HepG2 (cell line): ENCODE data around the gene COBL. TPM values are rescaled to one million over a fixed set of nuclear protein-coding genes. Genes with fewer than 3 reads are reported as not detected.

Experiments
- AKAP8 ChIP-seq: sonication (generic); formaldehyde crosslinking; IDR thresholded peaks from 2 replicates; pipeline ENCODE4 v1.5.1; 2020; ENCODE audit warnings: mild to moderate bottlenecking, missing genetic modification reagents
- CCAR2 ChIP-seq: fragments of 200-400 bp; formaldehyde crosslinking; optimal IDR thresholded peaks from 2 replicates; pipeline ENCODE3; 2018; ENCODE audit warnings: low read depth, mild to moderate bottlenecking, low read length, moderate library complexity
- GABPB1 ChIP-seq: IDR thresholded peaks from 2 replicates; pipeline ENCODE4 v1.6.1; 2016; ENCODE audit warnings: mild to moderate bottlenecking, missing genetic modification reagents, moderate library complexity, missing compliant biosample characterization
- JUNB ChIP-seq: sonication (generic); formaldehyde crosslinking; IDR thresholded peaks from 2 replicates; pipeline ENCODE4 v1.8.0; 2022; ENCODE audit warnings: missing genetic modification reagents, mild to moderate bottlenecking, borderline replicate concordance
- KMT2A ChIP-seq: sonication (generic); formaldehyde crosslinking; IDR thresholded peaks from 2 replicates; pipeline ENCODE4 v1.4.0; 2020; ENCODE audit warnings: missing genetic modification reagents
- MEF2D ChIP-seq: sonication (generic); formaldehyde crosslinking; IDR thresholded peaks from 2 replicates; pipeline ENCODE4 v1.5.1; 2020; ENCODE audit warnings: mild to moderate bottlenecking, missing genetic modification reagents
- NFIB ChIP-seq: sonication (generic); formaldehyde crosslinking; IDR thresholded peaks from 2 replicates; pipeline ENCODE4 v1.9.0; 2021; ENCODE audit warnings: missing genetic modification reagents, mild to moderate bottlenecking, borderline replicate concordance
- RORA ChIP-seq: sonication (generic); formaldehyde crosslinking; IDR thresholded peaks from 2 replicates; pipeline ENCODE4 v1.5.0; 2020; ENCODE audit warnings: mild to moderate bottlenecking, missing genetic modification reagents, moderate library complexity
- SOX5 ChIP-seq: IDR thresholded peaks from 2 replicates; pipeline ENCODE4 v1.6.1; 2016; ENCODE audit warnings: borderline replicate concordance
- SP4 ChIP-seq: sonication (generic); formaldehyde crosslinking; IDR thresholded peaks from 2 replicates; pipeline ENCODE4 v1.8.1; 2023; ENCODE audit warnings: mild to moderate bottlenecking, missing genetic modification reagents
- ZNF468 ChIP-seq: sonication (generic); formaldehyde crosslinking; IDR thresholded peaks from 2 replicates; pipeline ENCODE4 v1.8.0; 2022; ENCODE audit warnings: mild to moderate bottlenecking, moderate library complexity, missing genetic modification reagents
- ZNF546 ChIP-seq: sonication (generic); formaldehyde crosslinking; conservative IDR thresholded peaks from 2 replicates; pipeline ENCODE4 v1.8.1; 2023; ENCODE audit warnings: mild to moderate bottlenecking, missing genetic modification reagents
- ZNF562 ChIP-seq: sonication (generic); formaldehyde crosslinking; IDR thresholded peaks from 2 replicates; pipeline ENCODE4 v1.8.0; 2022; ENCODE audit warnings: missing genetic modification reagents, borderline replicate concordance
- ZNF737 ChIP-seq: sonication (generic); formaldehyde crosslinking; IDR thresholded peaks from 2 replicates; pipeline ENCODE4 v1.5.0; 2020; ENCODE audit warnings: missing genetic modification reagents, mild to moderate bottlenecking, borderline replicate concordance
- ZNF749 ChIP-seq: sonication (generic); formaldehyde crosslinking; IDR thresholded peaks from 2 replicates; pipeline ENCODE4 v1.8.0; 2022; ENCODE audit warnings: mild to moderate bottlenecking, missing genetic modification reagents, moderate library complexity, borderline replicate concordance
- polyA plus RNA-seq, 8 experiments: library from polyadenylated mRNA; depleted of rRNA in 3 of 8; stranded (reverse) in 7 of 8; unstranded in 1 of 8; fragments of >200 nt; fragmentation: Illumina TruSeq in 4 of 8; extraction: Trizol in 4 of 8; gene quantifications; 2 replicates each; pipeline versions ENCODE4 v1.2.1 to v1.2.3, GENCODE V29; 2011 to 2016; ENCODE audit warnings: low read depth in 4 of 8, missing spikeins in 1 of 8, mixed read lengths in 1 of 8; ENCODE audit not compliant: insufficient read depth in 1 of 8
- total RNA-seq, 5 experiments: library from RNA; depleted of rRNA; stranded (reverse); fragments of >200 nt; fragmentation: Illumina TruSeq; extraction: Trizol; gene quantifications; 2 replicates each; pipeline ENCODE4 v1.2.3, GENCODE V29; 2016; ENCODE audit warnings: low read depth in 1 of 5
- TF ChIP-seq, protein P1 (sequence below): sonication (generic); formaldehyde crosslinking; IDR thresholded peaks from 2 replicates; pipeline ENCODE4 v1.4.0; 2020; ENCODE audit warnings: missing genetic modification reagents, borderline replicate concordance
- TF ChIP-seq, protein P2 (sequence below): sonication (generic); formaldehyde crosslinking; IDR thresholded peaks from 2 replicates; pipeline ENCODE4 v1.4.0; 2020; ENCODE audit warnings: missing genetic modification reagents
- TF ChIP-seq, protein P3 (sequence below): sonication (generic); formaldehyde crosslinking; conservative IDR thresholded peaks from 2 replicates; pipeline ENCODE4 v1.4.0; 2020; ENCODE audit warnings: missing genetic modification reagents
- TF ChIP-seq, protein P4 (sequence below): IDR thresholded peaks from 2 replicates; pipeline ENCODE4 v1.6.1; 2016
- TF ChIP-seq, protein P5 (sequence below): sonication (generic); formaldehyde crosslinking; IDR thresholded peaks from 2 replicates; pipeline ENCODE4 v1.5.0; 2020; ENCODE audit warnings: missing genetic modification reagents, mild to moderate bottlenecking, borderline replicate concordance

Gene COBL
- total and polyA plus RNA-seq, 2 of the 13 experiments (the other 11 are each of a cell fraction or from before 2014, with no cell fraction given) = 3.8 to 4.9 TPM

DNA sequence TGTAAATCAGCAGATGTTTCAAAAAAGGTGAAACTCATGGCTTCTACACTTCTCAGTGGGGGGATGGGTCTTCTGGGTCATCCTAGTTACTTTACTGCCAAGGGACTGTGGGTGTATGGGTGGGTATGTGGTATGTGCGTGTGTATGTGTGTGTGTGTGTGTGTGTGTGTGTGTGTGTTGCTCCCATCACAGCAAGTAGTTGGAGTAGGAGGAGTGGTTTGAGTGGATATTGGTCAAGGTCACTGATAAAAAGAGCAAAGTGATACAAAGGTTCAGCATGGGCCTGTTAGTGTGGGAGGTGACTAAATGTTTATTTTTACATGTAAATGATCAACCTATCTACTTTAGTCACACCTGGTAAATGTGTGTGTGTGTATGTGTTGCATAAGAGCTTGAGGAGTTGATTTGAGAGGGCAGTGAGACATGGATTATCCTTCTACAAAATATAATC, 11.8 kb upstream of the COBL start (continued):
- TF ChIP-seq JUNB (CRISPR knock-in tag) (no peak), KMT2A (no peak), NFIB (CRISPR knock-in tag) (no peak), AKAP8 (CRISPR knock-in tag) (no peak), GABPB1 (CRISPR knock-in tag) (no peak; the same call in 1 of the 2 replicates), CCAR2 (no peak), MEF2D (CRISPR knock-in tag) (peak; percentile 75), SOX5 (CRISPR knock-in tag) (peak; percentile 39; the same call in 1 of the 2 replicates), SP4 (CRISPR knock-in tag) (no peak), ZNF546 (CRISPR knock-in tag) (no peak), ZNF562 (CRISPR knock-in tag) (no peak), RORA (no peak), ZNF749 (CRISPR knock-in tag) (no peak), ZNF737 (no peak), ZNF468 (CRISPR knock-in tag) (no peak)
- TF ChIP-seq, protein P1, sequence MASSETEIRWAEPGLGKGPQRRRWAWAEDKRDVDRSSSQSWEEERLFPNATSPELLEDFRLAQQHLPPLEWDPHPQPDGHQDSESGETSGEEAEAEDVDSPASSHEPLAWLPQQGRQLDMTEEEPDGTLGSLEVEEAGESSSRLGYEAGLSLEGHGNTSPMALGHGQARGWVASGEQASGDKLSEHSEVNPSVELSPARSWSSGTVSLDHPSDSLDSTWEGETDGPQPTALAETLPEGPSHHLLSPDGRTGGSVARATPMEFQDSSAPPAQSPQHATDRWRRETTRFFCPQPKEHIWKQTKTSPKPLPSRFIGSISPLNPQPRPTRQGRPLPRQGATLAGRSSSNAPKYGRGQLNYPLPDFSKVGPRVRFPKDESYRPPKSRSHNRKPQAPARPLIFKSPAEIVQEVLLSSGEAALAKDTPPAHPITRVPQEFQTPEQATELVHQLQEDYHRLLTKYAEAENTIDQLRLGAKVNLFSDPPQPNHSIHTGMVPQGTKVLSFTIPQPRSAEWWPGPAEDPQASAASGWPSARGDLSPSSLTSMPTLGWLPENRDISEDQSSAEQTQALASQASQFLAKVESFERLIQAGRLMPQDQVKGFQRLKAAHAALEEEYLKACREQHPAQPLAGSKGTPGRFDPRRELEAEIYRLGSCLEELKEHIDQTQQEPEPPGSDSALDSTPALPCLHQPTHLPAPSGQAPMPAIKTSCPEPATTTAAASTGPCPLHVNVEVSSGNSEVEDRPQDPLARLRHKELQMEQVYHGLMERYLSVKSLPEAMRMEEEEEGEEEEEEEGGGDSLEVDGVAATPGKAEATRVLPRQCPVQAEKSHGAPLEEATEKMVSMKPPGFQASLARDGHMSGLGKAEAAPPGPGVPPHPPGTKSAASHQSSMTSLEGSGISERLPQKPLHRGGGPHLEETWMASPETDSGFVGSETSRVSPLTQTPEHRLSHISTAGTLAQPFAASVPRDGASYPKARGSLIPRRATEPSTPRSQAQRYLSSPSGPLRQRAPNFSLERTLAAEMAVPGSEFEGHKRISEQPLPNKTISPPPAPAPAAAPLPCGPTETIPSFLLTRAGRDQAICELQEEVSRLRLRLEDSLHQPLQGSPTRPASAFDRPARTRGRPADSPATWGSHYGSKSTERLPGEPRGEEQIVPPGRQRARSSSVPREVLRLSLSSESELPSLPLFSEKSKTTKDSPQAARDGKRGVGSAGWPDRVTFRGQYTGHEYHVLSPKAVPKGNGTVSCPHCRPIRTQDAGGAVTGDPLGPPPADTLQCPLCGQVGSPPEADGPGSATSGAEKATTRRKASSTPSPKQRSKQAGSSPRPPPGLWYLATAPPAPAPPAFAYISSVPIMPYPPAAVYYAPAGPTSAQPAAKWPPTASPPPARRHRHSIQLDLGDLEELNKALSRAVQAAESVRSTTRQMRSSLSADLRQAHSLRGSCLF (CRISPR knock-in tag) = no peak
- TF ChIP-seq, protein P2, sequence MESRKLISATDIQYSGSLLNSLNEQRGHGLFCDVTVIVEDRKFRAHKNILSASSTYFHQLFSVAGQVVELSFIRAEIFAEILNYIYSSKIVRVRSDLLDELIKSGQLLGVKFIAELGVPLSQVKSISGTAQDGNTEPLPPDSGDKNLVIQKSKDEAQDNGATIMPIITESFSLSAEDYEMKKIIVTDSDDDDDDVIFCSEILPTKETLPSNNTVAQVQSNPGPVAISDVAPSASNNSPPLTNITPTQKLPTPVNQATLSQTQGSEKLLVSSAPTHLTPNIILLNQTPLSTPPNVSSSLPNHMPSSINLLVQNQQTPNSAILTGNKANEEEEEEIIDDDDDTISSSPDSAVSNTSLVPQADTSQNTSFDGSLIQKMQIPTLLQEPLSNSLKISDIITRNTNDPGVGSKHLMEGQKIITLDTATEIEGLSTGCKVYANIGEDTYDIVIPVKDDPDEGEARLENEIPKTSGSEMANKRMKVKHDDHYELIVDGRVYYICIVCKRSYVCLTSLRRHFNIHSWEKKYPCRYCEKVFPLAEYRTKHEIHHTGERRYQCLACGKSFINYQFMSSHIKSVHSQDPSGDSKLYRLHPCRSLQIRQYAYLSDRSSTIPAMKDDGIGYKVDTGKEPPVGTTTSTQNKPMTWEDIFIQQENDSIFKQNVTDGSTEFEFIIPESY = no peak
- TF ChIP-seq, protein P3, sequence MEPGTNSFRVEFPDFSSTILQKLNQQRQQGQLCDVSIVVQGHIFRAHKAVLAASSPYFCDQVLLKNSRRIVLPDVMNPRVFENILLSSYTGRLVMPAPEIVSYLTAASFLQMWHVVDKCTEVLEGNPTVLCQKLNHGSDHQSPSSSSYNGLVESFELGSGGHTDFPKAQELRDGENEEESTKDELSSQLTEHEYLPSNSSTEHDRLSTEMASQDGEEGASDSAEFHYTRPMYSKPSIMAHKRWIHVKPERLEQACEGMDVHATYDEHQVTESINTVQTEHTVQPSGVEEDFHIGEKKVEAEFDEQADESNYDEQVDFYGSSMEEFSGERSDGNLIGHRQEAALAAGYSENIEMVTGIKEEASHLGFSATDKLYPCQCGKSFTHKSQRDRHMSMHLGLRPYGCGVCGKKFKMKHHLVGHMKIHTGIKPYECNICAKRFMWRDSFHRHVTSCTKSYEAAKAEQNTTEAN = 0 out of 2 replicates have a peak, but pooled peaks have one; percentile 49
- TF ChIP-seq, protein P4, sequence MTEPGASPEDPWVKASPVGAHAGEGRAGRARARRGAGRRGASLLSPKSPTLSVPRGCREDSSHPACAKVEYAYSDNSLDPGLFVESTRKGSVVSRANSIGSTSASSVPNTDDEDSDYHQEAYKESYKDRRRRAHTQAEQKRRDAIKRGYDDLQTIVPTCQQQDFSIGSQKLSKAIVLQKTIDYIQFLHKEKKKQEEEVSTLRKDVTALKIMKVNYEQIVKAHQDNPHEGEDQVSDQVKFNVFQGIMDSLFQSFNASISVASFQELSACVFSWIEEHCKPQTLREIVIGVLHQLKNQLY (CRISPR knock-in tag) = no peak
- TF ChIP-seq, protein P5, sequence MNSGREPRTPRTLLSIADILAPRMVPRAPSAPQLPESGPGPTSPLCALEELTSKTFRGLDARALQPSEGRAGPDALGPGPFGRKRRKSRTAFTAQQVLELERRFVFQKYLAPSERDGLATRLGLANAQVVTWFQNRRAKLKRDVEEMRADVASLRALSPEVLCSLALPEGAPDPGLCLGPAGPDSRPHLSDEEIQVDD = no peak
